Endometrial microvascular endothelial cells (primary cell): ENCODE data around the gene RIT2. TPM values are rescaled to one million over a fixed set of nuclear protein-coding genes. Genes with fewer than 3 reads are reported as not detected.

ENCODE experiments used
- in situ Hi-C: cut with HindIII; loops from 2 replicates; pipeline ENCODE4 v1.10.0; 2017; ENCODE audit warnings: low sequenced_read_pairs, low pct_unique_long_range_greater_than_20kb; ENCODE audit errors: inconsistent ontology term
- total RNA-seq: library from RNA; depleted of rRNA; stranded (reverse); fragments of >200 nt; gene quantifications from one replicate; pipeline ENCODE4 v1.2.3, GENCODE V29; 2015; ENCODE audit errors: inconsistent ontology term

Gene RIT2
- total RNA-seq = not detected

DNA sequence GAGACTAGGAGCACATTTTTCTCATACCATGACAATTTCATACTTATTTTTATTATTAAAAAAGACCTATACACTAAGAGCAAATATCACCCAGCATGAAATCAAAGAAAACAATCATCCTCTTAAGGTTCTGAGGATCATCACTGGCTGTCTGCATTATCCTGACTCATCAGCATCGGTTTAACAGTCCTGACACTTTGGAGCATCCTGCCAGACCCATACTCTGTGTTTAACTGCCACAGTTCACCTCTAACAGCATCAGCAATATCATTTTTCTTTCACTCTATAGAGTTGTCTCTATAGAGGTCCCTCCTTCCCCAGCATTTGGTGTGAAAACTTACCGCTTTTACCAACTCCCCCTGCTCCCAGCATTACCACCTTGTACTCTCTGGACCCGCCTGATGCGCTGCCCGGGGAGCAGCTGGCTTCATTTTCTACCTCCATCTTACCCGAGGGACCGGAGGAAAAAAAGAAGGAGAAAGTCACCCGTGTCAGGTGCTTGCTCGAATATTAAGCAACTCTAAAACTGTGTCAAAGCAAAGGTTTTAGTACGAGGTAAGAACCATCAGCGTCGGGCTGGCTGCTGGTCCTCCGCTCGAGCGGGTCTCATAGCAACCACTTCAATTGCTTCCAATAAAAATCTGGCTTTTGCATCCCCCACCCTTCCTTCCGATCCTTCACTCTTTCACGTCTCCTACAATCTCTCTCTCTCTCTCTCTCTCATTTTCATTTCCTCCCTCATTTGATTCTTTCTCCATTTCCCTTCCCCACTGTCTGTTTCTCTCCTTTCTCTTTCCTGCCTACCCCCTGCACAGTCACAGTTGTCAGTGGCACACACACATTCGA lies at the start of gene RIT2:
RIT2 (minus strand) TSS at position 610 of the 846 bp plus-strand sequence.
- in situ Hi-C loops = no loop called here

DNA sequence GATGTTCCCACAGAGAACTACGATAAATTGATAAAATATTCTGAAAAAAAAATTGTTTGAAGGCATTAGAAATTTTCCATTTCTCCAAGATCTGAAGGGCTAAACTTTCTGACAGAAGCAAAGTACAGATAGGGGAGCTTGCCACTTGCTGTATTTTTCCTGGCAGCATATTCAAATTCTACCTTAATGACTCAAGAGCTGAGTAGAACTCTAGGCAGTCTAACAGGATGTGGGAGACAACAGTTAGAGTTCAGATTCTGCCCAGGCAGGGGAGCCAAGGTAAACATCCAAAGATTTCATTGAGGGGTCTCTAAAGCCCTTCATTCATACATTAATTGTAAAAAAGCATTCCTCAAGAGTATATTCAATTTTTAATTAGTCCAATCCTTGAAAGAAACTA lies 46.0 kb upstream of the RIT2 start:
- in situ Hi-C loops = no loop called here

DNA sequence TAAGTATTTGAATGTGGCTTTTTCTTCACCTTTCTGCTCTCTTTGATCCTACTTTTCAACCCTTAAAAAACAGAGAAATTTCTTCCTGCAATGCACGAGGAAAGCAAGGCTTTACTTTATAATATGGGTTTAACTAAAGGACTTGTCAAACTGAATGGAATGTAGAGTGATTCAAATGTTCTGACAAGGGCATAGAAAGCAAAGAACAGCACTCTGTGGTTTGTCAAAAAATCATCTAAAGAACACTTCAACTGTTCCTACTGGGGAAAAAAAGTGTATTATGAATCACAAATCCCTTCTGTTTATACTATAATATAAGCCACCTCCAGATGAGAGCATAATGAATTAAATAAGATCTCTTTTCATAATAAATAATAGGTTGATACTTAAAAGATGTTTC lies 45.0 kb upstream of the RIT2 start:
- in situ Hi-C loops = no loop called here

DNA sequence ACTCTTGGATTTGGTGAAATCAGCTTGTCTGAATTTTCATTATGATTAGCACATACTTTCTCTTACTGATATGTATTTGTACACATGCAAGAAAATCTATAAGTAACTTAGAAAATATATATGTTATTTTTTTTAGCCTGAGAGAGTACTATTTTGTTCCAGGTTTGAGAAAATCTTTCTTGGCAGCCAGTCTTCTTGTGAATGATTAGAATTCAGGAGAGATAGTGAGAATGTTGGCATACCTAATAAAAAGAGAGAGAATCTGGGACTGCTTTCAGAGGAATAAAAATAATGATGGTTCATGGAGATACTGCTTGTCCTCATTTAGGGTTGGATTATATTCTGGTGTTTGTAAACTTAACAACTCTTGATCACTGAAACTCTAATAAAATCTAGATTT lies 44.4 kb upstream of the RIT2 start:
- in situ Hi-C loops = no loop called here

DNA sequence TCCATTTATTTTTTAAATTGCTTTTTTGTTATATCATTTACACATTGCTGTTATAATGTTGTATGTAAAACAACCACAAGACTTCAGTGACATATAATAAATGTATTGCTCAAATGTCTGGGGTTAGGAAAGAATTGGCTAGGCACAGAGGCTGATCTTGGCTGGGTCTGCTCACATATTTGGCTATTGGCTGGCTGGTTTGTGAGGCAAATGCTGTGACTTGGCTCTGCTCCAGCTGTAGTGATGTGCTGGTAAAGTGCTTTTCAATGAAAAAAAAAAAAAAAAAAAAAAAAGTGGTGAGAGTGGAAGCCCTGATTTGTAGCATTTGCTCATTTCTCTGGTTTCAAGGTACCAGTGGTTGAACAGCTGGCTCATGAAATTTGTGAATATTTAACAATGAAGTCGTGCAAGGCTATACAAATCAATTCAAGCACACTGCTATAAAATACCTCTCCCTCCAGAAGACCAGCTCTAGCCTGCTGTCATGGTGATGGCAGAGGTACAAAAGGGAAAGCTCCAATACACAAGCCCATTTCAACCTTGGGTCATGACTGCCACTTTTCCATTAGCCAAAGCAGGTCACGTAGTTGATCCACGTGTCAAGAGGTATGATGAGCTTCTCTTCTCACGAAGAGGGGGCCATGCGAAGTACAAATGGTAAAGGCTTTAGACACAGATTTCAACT lies 43.7 kb upstream of the RIT2 start:
- in situ Hi-C loops = no loop called here

DNA sequence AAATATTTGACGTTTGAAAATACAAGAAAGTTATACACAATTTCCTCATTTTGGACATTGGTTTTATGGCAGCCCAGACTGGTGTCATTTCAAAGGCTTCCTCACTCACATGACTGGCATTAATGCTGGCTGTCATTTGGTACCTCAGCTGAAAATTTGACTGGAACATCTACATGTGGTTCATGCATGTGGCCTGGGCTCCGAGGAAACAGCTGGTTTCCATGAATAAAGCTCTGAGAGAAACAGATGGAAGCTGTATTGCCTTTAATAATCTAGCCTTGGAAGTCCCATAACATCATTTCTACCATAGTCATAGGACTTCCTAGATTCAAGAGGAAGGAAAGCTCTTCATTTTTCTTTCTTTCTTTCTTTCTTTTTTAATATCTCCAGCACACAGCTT lies 42.9 kb upstream of the RIT2 start:
- in situ Hi-C loops = no loop called here

DNA sequence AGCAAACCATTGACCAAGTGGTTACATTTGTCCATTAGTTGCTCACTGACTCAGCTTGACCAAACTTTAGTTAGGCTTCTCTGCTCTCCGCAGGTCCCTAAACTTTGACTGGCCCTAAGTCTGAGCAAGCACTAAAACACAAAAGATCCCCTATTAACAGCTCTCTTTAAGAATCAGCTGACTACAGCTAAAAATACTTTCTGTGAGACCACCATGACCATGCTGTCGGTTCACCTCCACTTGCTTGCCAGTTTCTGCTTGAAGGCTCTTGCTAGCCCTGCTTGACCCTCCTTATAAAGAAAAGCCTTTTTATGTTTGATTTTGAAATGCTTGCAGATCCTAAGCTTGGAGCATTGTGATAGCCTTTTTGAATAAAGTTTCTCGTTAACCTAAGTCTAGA lies 40.4 kb upstream of the RIT2 start:
- in situ Hi-C loops = no loop called here

DNA sequence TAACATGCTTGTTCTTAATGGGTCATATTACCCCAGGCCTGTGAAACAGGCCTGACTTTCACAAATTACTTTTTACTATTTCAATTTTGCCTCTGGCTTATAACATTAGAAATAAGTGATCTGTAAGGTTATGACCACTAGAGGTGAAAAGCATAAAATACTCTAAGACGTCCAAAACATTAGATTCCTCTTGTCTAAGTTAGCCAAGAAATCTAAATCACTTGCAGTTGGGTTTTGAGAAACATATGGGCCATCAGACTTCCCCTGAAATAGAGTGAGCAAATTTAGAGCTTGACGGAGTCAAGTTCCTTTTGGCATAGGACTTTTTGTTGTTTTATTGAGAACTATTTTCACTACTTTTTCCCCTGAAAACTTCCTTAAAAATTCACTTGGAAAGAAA lies 32.7 kb upstream of the RIT2 start:
- in situ Hi-C loops = no loop called here

DNA sequence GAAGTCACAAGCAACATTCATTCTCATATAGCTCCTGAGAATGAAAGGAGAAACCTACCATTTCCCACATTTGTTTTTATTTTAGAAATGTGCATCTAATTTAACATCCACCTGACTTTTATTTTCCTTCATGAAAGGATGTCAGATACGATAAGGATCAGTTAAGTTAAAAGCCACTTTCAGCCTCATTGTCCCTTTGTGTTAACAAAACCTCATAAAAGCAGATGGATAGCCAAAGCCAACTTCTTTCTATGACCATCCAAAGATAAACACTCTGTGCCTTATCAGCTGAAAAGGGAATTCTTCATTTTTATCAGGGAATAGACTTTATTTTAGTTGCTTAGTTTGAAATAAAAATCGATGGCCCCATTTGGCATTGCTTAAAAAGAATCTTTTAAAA lies 25.7 kb upstream of the RIT2 start:
- in situ Hi-C loops = no loop called here

DNA sequence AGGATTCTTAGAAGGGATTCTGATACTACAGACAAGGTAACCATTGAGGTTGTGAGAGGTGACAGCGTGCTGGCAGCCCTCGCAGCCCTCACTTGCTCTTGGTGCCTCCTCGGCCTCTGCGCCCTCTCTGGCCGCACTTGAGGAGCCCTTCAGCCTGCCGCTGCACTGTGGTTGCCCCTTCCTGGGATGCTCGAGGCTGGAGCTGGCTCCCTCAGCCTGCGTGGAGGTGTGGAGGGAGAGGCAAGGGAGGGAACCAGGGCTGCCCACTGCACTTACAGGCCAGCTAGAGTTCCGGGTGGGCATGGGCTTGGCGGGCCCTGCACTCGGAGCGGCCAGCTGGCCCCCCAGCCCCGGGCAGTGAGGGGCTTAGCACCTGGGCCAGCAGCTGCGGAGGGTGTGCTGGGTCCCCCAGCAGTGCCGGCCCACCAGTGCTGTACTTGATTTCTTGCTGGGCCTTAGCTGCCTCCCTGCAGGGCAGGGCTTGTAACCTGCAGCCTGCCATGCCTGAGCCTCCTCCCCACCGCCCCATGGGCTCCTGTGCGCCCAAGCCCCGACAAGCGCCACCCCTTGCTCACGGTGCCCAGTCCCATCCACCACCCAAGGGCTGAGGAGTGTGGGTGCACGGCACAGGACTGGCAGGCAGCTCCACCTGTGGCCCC lies 23.9 kb upstream of the RIT2 start:
- in situ Hi-C loops = no loop called here

DNA sequence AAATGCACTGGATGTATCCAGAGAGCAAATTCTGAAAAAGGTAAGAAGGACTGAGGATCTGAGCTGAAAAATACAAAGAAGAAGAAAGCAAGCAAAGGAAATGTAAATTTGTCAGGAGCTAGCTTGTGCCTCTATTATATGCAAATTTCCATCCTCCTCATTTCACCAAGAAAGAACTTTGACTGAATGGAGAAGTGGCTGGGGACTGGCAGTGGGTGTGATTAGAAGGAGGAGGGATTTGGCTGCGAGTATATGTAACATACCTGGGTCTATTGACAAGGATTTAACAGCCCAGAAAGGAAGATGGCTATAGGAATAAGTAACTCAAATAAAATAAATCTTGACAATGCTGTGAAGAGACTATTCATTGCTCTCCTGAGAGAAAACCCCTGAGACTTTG lies 19.4 kb upstream of the RIT2 start:
- in situ Hi-C loops = no loop called here

DNA sequence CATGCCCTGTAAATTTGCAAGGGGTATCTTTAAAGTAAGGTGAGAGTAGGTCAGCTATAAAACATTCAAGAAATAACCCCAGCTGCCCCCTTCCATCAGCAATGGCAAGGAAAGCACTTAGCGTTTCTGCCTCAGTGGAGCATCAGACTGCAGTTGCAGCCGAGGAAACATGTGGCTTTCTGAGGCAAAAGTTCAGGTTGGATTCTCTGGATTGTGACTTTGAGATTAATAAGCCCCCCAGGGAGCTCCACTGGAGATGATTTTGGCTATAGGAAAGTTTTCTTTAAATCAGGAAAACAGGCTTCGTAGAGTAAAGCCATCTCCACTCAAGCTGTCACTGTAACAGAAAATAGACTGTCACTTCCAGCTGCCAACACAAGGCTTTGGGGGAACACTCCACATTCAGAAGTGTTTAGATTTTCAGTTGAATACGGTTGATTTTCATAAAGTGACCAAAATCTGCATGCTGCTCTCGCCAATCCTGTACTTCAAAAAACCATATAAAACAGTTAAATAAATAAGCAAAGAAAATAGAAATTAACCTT lies 15.3 kb upstream of the RIT2 start:
- in situ Hi-C loops = no loop called here

DNA sequence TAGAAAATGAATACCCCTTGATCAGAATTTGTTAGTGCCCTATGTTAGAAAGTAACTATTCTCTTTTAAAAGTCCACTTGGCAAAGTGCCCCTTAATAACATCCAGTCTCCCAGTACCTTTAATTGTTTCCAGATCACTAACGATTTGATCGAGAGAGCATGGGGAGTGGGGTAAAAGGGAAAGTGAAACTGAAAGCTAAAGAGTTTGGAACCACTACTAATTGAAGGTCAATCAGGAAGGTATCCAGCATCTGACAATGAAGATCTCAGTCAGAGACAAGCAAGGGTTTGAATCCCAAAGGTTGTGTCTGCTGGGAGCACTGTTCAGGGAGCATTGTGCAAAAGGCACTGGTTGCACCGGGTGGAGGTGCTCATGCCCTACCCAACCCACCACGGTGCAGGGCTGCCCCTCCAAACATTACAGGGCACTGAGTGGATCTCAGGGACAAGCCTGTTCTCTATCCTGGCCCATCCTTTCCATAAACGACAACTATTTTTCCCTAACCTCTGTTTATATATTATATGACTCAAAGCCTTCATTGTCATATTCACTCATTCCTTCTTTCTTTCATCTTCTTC lies 14.6 kb upstream of the RIT2 start:
- in situ Hi-C loops = no loop called here

DNA sequence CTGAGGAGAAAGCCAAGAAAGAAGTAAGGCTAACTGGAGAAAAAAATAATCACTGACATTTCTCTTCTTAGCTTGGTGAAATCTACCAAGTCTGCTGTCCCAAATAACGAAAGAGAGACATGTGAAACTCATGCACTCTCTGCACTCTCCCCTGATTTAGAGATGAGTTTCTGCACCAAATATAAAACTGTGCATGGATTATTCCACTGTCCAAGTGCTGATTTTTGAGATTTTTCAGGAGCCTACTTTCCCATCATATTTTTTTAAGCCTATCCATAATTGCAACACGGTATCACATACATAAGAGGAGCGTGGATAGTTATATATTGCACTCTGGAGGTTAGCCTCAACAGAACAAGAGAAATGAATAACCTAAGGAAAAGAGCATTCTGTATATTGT lies 10.0 kb upstream of the RIT2 start:
- in situ Hi-C loops = no loop called here

DNA sequence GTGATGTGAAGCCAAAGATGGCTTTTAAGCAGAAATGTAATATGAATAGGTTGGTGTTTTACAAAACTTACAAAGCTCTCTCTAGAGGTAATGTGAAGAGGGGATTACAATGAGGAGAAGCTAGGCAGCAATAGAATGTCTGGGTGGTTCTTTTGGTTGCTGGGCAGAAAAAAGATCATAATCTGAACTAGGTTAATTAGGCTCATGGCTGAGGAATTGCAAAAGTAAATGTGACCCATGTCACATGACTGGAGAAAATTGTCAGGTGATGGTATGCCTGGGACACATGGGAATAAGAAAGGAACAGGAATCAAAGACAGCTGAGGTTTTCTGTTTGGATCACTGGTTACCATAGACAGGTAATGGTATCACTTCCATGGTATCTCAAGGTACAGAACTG lies 7.5 kb upstream of the RIT2 start:
- in situ Hi-C loops = no loop called here

DNA sequence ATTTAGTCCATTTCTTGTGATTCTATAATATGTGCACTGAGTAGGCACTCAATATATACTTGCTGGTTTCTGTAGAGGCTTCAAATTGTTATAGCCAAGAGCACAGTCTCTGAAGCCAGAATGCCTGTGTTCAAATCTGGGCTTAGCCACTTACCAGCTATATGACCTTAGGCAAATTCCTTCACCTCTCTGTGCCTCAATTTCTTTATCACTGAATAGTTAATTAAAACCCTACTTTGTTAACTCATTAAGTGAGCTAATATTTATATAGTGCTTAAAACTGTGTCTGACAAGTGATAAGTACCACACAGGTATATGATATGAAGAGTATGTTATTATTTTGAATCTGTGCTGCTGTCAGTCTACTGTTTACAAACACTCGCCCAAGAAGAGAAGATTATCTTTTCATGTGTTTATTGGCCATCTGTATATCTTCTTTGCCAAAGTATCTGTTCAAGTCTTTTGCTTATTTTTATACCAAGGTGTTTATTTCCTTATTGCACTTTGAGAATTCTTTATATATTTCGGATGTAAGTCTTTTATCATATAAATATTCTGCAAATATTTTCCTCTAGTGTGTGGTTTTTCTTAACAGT lies 1.3 kb upstream of the RIT2 start:
- in situ Hi-C loops = no loop called here

DNA sequence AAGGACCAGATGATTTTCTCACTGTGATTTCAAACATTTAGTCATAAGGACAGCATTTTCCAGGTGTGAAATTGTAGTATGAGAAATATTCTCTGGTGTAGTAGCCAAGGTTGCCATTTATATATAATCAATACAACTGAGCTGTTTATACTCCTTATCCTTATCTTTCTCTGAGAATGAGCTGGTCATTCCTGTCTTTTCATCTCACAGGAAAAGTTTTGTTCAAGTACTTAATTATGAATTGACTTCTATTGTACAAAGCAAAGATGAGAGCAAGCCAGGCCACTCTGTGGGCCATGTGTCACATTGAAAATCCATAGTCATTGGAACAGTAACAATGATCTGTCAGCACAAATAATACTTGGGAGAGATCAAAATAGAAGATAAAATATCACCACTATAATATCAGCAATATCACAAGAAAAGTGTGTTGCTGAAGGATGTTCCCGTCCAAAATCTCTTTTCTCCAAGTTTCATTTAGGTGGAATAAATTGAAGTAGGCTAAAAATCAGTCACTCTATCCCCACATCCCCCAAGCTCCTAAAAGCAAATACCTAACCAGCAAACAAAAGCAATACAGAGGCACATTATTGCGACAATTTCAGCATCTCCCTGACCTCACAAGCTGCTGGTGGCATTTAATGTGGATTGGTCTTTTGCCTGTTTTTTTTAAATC lies 2.1 kb downstream of the RIT2 start:
- in situ Hi-C loops = no loop called here

DNA sequence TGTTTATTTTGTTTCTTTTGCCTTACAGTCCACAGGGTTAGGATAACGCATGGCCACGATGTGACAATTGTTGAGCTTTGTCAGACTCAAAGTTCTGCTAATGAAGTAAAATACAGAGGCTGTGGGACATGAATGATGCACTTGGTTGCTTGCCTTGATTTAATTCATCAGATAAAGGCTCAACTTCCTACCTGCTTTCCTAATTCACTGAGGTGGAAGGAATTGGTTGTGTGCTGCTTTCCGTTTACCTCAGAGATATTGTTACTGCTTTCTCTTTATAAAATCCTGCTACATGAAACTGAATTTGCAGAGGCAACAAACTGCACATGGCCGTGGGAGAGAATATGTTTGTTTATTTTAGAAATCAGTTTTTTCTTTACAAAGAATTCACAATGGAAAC lies 6.6 kb downstream of the RIT2 start:
- in situ Hi-C loops = no loop called here

DNA sequence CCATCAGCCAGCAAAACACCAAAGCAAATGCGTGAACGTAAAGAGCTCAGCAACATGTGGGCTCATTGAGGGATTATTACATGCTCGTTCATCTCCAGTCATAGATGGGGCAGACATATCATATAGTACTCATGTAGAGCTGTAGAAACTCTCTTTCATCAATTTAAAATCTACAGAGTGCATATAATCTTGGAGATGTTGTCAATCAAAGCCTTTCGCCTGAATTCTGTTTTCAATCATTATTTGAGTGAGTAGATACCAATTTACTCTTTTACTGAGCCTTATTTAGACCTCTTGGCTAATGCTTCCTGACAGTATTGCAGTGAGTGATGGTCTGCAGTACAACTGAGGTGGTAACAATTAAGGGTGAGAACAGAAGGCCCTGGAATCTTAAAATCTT lies 7.0 kb downstream of the RIT2 start:
- in situ Hi-C loops = no loop called here
